Suprapubic skin (tissue), 4 donors: ENCODE results near the gene PSMB4. TPM values are rescaled to one million over a fixed set of nuclear protein-coding genes. Genes with fewer than 3 reads are reported as not detected.
"Not testable (repeated sequence)": the region's sequence is repeated elsewhere in the genome, so short reads cannot be mapped to it uniquely, and the experiment has no call there.

Experiments used
- DNase-seq, 2 donors: peaks; one replicate each; pipeline ENCODE4 v3.0.0-alpha.2; 2019; ENCODE audit warnings: low spot score in 2 of 2
- H3K27ac ChIP-seq: fragments of 200-600 bp; sonication (generic); one replicate; pipeline ENCODE4 v1.5.1; 2019
- H3K27me3 ChIP-seq: fragments of 200-600 bp; sonication (generic); one replicate; pipeline ENCODE4 v1.5.1; 2019
- H3K36me3 ChIP-seq: fragments of 200-600 bp; sonication (generic); one replicate; pipeline ENCODE4 v1.5.1; 2019
- H3K4me1 ChIP-seq: fragments of 200-600 bp; sonication (generic); one replicate; pipeline ENCODE4 v1.5.1; 2019
- H3K4me3 ChIP-seq: fragments of 200-600 bp; sonication (generic); one replicate; pipeline ENCODE4 v1.5.1; 2019; ENCODE audit warnings: mild to moderate bottlenecking
- H3K9me3 ChIP-seq: fragments of 200-600 bp; sonication (generic); one replicate; pipeline ENCODE4 v1.5.1; 2019
- CTCF ChIP-seq, 2 donors: fragments of 200-600 bp in 1 of 2; fragments of 450-650 bp in 1 of 2; sonication (generic) in 1 of 2; IDR thresholded peaks; one replicate each; pipeline ENCODE4 v1.5.1; 2016 to 2019; ENCODE audit warnings: antibody characterized with exemption in 2 of 2, mild to moderate bottlenecking in 1 of 2, moderate library complexity in 1 of 2
- EP300 ChIP-seq: sonication (generic); formaldehyde crosslinking; IDR thresholded peaks from one replicate; pipeline ENCODE4 v1.6.1; 2017; ENCODE audit warnings: antibody characterized with exemption
- POLR2A ChIP-seq, 2 donors: fragments of 450-650 bp; IDR thresholded peaks; one replicate each; pipeline ENCODE4 v1.6.1; 2017; ENCODE audit warnings: antibody characterized with exemption in 2 of 2, mild to moderate bottlenecking in 2 of 2, moderate library complexity in 2 of 2
- POLR2AphosphoS5 ChIP-seq, 3 donors: sonication (generic); formaldehyde crosslinking; IDR thresholded peaks; one replicate each; pipeline ENCODE4 v1.6.1; 2017; ENCODE audit warnings: antibody characterized with exemption in 3 of 3
- WGBS: methylation state at CpG from one replicate; pipeline ENCODE4 v1.1.5; 2018; 5-methylcytosine and 5-hydroxymethylcytosine counted together
- total RNA-seq, 4 donors: library from RNA; depleted of rRNA; stranded (reverse); fragments of >200 nt; gene quantifications; one replicate each; pipeline ENCODE4 v1.1.0, GENCODE V29; 2016

The PSMB4 gene
- total RNA-seq, 4 donors from 2014 or later, result 222 to 269 (median 241) TPM

DNA sequence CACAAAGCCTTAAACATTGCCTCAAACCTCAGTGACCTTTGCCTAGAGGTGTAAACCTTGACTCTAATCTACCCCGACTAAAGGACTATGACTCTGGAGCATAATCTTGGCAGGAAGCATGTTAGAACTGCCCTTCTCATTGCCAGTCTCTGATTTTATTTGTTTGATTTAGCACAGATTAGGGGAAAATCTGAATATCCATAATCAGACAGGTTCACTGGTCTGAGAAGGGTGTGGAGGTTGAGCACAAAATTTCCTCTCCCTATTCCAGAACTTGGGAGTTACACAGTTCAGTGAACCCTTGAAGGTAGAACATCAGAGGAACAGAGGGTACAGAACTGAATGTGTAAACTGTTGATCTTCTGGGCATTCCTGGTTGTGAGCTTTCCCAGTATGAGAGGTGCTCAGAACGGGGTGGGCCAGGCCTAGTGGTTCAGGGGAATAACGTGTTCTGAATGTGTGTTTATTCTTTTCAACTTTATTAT, 8.3 kb upstream of the PSMB4 start:
- 86% methylated on average over 3 of the region's 3 CpGs for WGBS
- H3K36me3 ChIP-seq, result no peaks in the 10 kb centered on the region
- DNase-seq, result no peak
- H3K4me3 ChIP-seq, result no peak overlapping the region
- no peaks in the 10 kb centered on the region for H3K4me1 ChIP-seq
- TF ChIP-seq POLR2A (IDR thresholded peaks at IDR 0.05), result no peak
- TF ChIP-seq POLR2AphosphoS5 (IDR thresholded peaks at IDR 0.05), result no peak
- no peak for TF ChIP-seq CTCF (IDR thresholded peaks at IDR 0.05)
- no peak for TF ChIP-seq EP300
- no peaks in the 10 kb centered on the region for H3K27me3 ChIP-seq
- H3K9me3 ChIP-seq, result no peaks in the 10 kb centered on the region
- no peak overlapping the region for H3K27ac ChIP-seq

DNA sequence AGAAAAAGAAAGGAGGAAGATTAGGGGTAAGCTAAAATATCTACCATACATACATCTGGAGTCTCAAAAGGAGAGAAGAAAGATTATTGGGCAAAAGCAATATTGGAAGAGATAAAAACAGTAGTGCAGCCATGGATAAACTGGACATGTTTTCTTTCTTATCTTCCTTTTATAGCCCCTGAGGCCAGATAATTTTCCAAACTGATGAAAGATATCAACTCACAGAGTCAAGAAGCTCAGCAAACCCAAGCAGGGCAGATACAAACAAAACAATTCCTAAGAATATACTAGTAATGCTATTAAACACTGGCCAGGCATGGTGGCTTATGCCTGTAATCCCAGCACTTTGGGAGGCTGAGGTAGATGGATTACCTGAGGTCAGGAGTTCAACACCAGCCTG, 5.8 kb upstream of the PSMB4 start:
- no peaks in the 10 kb centered on the region for H3K36me3 ChIP-seq
- TF ChIP-seq CTCF (IDR thresholded peaks at IDR 0.05) (no peak), POLR2A (IDR thresholded peaks at IDR 0.05) (no peak), POLR2AphosphoS5 (IDR thresholded peaks at IDR 0.05) (no peak), EP300 (no peak)
- no peaks in the 10 kb centered on the region for H3K4me1 ChIP-seq
- H3K27ac ChIP-seq, result no peak overlapping the region
- no peaks in the 10 kb centered on the region for H3K27me3 ChIP-seq
- H3K4me3 ChIP-seq, result no peak overlapping the region
- DNase-seq, result no peak
- no peaks in the 10 kb centered on the region for H3K9me3 ChIP-seq

DNA sequence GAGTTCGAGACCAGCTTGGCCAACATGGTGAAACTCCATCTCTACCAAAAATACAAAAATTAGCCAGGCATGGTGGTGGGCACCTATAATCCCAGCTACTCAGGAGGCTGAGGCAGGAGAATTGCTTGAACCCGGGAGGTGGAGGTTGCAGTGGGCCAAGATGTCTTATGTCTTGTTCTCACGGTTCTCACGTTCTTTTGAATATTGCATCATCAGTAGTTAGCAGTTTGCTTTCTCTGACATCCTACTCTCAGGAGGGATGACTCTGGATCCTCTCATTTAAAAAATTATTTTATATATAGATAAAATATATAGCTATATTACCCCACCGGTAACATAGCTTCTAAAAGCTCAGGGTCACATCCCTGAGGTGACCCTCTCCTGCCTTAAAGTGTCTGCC, 3.1 kb upstream of the PSMB4 start:
- H3K27me3 ChIP-seq, DNase-seq, H3K36me3 ChIP-seq, H3K27ac ChIP-seq, H3K4me3 ChIP-seq, H3K9me3 ChIP-seq: not testable (repeated sequence)
- peaks cover 18% of the 10 kb centered on the region for H3K4me1 ChIP-seq
- 78% methylated on average over 5 of the region's 5 CpGs for WGBS

DNA sequence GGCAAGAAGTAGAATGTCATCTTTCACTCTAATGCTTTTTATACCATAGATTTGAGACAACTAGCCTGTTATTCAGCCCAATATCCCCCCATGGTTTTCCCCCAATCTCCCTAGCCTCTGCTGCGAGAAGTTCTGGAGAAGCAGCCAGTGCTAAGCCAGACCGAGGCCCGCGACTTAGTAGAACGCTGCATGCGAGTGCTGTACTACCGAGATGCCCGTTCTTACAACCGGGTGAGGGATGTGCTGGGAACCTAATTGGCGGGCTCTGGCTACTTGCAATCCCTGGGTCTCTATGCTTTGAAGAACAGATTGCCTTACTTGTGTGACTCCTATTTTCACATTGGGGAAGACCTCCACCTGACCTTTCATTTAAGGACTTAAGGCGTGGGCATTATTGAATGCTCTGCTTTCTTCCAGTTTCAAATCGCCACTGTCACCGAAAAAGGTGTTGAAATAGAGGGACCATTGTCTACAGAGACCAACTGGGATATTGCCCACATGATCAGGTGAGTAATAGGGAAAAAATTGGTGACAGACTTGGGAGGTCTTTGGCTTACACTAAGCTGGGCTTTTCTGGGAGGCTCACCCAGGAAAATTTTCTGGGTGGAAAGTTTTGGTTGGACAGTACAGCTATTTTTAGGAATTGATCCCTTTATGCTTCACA, 1.9 kb downstream of the PSMB4 start:
- Histone ChIP-seq H3K4me3 (no peak overlapping the region), H3K36me3 (peaks cover 55% of the 10 kb centered on the region), H3K4me1 (peaks cover 23% of the 10 kb centered on the region), H3K9me3 (no peaks in the 10 kb centered on the region), H3K27me3 (no peaks in the 10 kb centered on the region), H3K27ac (no peak overlapping the region)
- TF ChIP-seq POLR2AphosphoS5 (IDR thresholded peaks at IDR 0.05), result no peak
- no peak for TF ChIP-seq CTCF (IDR thresholded peaks at IDR 0.05)
- TF ChIP-seq POLR2A (IDR thresholded peaks at IDR 0.05), result no peak
- no peak for TF ChIP-seq EP300
- 88% methylated on average over 13 of the region's 13 CpGs for WGBS
- no peak for DNase-seq

DNA sequence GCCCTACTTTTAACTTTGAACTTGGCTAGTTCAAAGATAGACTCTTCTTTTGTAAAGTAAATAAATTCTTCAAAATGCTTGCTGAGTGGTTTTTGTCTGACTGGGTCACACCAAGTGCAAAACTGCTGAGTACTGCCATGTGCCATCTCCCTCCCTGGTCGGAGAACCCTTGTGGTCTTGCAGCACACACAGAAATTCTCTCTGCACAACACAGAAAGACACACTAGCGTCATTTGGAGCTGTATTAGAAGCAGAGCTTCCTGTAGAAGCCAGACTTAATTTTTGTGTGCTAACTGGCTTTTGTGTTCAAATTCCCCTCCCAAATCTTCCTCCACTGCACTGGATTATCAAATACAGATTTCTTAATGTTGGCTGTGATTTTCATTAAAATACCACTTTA, 2.5 kb downstream of the PSMB4 start:
- H3K4me1 ChIP-seq, result peaks cover 23% of the 10 kb centered on the region

More for the DNA sequence above, 2.5 kb downstream of the PSMB4 start:
- TF ChIP-seq EP300 (no peak), CTCF (IDR thresholded peaks at IDR 0.05) (no peak), POLR2A (IDR thresholded peaks at IDR 0.05) (no peak), POLR2AphosphoS5 (IDR thresholded peaks at IDR 0.05) (no peak)
- WGBS, result 69% methylated on average over 2 of the region's 2 CpGs
- Histone ChIP-seq H3K27ac (no peak overlapping the region), H3K4me3 (no peak overlapping the region), H3K9me3 (no peaks in the 10 kb centered on the region), H3K36me3 (peaks cover 61% of the 10 kb centered on the region), H3K27me3 (no peaks in the 10 kb centered on the region)
- DNase-seq, result no peak
